CD4-positive, alpha-beta T cell treated with Interleukin-1 beta for 1 hour (primary cell): Measurements from ENCODE around the gene LAG3.

Source experiments
- DNase-seq, 2 donors: peaks; one replicate each; pipeline ENCODE4 v3.0.0-alpha.2; 2020 to 2022

Gene LAG3

DNA sequence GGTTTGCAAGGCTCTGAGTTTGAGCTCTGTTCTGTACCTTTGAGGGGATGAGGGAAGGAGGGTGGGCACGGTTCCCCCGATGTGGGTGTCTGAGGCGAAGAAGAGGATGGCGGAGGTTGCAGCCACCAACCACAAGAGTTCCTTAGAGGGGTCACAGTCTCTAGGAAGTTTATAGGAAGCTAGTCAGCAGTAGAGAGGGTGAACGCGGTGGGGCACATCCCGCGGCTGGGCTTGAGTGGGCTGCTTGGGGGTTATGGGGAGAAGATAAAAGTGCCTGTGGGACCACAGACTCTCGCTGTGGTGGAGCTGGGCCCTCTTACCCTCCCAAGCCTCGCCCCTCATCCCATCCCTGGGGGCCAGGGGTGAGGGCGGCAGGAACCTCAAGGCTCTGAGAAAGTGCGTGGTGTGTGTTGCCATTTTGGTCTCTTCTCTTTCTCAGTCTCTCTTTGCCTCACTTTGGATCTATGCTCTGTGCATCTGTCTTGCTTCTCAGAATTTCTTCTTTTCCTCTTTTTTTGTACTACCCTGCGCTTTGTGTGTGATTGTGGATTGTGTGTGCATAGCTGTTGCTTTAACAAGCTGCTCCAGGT, 19.7 kb downstream of the LAG3 start:
- DNase-seq = no peak

DNA sequence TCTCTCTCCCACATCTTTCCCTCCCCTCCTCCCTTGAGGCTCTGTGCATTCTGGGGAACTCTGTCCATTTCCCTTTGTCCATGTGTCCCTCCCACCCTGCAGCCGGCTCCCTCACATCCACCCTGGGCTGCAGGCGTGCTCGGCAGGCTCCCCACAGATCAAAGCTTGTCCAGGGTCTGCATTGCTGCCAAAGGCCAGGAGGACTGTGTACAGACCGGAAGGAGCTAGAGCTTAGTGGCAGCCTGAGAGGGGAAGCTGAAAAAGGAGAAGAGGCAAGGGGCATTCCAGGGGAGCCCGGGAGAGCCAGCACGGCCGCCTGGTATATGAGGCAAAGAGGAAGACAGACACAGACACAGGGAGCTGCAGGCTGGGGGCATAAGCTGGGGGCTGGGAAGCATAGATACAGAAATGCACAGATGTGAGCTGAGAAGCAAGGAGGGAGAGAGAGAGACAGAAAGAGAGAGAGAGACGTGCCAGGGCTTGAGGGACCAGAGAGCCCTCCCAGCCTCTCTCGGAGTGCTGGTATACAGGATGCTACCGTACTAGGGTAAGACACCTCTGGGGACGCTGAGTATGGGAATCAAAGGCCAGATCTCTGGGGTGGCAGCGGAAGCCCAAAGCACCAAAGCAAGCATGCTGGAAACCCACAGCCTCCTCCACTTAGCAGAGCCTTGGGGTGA, 20.3 kb downstream of the LAG3 start:
- peak; percentile 48 to 61 for DNase-seq

DNA sequence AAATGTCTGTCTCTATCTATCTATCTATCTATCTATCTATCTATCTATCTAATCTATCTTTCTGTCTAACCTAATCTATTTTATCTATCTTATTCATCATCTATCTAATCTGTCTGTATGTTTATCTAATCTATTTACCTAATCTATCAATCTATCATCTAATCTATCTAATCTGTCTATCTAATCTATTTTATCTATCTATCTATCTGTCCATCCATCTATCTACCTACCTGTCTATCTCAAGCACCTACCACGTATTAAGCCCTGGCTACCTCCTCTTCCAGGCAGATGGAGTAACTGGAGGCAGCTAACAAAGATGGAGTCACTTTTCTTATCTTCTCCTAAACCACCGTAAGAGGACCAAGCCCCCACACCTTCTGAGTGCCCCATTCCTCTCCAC, 22.8 kb downstream of the LAG3 start:
- DNase-seq = no peak

DNA sequence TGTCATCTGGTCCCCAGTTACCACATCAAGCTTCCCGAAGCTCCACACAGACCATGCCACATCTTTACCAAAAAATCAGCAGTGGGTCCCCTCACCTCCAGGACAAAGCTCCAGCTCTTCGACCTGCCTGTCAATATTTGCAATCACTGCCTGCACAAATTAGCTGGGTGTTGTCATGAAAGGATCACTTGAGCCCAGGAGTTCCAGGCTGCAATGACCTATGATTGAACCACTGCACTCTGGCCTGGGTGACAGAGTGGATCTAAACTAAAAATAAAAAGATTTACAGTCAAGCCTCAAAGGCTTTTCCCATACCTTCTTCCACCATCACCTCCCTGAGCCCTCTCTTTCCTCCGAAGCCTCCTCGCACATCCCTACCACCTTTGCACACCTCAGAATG, 24.3 kb downstream of the LAG3 start:
- DNase-seq = no peak

DNA sequence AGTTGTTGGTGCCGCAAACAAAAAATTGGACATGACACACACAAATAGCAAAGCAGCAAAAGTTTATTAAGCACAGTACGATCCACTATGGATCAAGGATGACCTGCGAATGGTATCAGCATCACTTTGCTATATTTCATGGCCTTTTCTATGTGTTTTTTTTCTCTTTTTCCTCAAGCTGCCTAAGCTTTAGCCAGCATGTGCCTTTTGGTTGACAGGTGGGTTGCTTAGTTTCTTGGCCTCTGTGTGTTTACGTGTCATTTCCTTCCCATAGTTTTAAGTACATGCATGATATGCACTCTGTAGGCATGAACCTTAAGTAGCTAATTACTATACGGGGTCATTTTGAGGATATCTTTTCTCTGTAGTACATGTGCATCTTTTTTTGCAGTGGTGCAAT, 26.8 kb downstream of the LAG3 start:
- no peak for DNase-seq

DNA sequence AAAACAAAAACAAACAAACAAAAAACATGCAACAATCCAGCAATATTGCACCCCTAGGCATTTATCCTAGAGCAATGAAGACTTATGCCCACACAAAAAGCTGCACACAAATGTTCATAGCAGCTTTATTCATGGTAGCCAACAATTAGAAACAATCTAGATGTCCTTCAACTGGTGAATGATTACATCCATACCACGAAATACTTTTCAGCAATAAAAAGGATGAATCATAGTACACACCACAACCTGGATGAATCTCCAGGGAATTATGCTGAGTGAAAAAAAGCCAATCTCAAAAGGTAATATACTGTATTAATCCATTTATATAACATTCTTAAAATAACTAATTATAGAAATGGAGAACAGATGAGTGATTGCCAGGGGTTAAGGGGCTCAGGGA, 34.9 kb downstream of the LAG3 start:
- no peak for DNase-seq

DNA sequence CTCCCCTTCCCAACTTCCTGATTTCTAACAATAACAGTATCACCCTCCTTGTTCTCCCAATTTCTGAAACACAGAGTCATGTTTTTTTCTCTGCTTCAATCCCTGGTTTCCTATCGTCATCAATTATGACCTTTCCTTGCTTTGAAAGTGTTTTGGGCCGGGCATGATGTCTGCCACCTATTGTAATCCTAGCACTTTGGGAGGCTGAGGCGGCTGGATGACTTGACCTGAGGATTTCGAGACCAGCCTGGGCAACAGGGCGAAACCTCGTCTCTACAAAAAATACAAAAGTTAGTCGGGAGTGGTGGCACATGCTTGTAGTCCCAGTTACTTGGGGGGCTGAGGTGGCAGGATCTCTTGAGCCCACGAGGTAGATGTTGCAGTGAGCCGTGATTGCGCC, 36.7 kb downstream of the LAG3 start:
- DNase-seq = no peak

DNA sequence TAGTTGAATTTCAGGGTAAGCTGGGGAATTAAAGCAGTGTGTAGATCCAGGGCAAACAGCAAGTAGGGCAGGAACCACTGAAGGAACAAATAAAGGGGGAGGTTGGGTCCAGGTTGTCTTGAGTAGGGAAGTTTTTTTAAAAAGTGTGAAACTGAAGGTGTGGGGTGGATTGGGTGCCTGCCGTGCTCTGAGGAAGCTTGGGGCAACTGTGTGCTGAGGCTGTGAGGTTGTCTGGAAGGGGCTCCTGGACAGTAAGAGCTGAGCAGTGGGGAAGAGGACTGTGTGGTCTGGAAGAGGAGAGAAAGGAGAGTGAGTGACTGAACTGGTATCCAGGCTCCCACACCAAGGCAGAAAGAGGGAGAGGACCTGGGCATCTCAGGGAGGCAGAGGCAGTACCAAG, 38.4 kb downstream of the LAG3 start:
- DNase-seq = no peak

DNA sequence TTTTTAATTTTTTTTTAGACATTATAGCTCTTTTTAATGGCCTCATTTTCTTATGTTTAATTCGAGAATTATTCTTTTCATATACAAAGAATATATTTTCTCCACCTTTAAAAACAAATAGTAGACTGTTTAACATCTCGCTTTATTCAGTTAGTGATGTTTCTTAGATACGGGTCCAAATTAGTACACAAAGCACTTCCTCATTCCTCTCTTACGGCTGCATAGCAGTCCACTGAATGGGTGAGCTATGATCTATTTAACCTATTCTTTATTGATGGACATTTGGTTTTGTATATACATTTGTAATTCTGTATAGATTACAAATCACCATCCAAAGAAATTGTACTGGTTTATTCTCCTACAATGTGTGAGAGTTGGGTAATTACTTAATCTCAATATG, 41.0 kb downstream of the LAG3 start:
- no peak for DNase-seq

DNA sequence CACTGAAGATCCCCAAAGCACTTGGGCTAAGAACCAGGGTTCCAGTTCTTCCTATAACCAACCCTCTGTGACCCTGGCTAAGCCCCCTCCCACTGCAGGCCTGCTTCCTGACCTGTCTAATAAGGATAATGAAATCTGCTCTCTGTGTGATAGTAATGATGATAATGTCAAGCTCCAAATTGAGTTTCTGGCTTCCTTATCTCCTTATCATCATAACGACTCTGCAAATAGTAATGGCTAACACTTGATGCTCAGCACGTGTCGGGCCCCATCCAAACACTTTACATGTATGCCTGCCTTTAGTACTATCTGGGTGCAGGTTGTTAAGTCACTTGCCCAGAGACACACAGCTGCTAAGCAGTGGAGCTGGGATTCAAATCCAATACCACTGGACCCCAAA, 44.3 kb downstream of the LAG3 start:
- no peak for DNase-seq

DNA sequence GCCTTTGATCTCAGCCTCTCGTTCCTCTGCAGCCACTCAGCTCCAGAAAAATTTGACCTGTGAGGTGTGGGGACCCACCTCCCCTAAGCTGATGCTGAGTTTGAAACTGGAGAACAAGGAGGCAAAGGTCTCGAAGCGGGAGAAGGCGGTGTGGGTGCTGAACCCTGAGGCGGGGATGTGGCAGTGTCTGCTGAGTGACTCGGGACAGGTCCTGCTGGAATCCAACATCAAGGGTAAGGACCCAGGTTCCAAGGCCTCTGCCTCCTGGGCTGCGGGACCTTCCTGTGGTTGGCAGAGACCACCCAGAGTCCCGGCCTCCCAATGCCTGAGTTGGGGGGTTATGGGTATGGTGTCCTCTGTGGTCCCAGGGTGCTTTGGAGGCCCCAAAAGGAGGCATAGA, 44.8 kb downstream of the LAG3 start:
- DNase-seq = no peak

DNA sequence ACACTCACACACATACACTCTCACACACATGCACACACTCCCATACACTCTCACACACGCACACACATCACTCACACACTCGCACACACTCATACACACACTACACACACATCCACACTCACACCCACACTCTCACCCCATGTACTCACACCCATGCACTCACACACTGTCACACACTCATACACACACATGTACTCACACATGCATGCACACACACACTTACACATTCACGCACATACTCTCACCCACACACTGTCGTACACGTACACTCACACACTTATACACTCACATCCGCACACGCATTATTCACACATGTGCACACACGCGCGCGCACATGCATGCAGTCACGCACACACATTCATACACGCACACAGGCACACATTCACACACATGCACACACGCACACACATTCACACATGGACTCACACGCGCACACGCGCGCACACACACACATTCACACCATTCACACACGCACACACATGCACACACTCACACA, 45.4 kb downstream of the LAG3 start:
- no peak for DNase-seq

DNA sequence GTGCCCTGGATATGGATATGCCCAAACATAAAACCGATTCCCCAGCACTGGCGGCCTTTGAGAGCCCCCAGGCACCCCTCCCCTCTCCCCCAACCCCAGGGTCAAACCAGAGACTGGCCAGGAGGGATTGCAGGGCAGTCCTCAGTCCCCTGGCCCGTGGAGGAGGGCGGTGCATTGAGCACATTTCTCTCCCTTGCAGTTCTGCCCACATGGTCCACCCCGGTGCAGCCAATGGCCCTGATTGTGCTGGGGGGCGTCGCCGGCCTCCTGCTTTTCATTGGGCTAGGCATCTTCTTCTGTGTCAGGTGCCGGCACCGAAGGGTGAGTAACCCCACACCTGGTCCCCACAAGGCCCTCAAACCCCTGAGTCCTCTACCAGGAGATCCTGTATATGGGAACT, 45.9 kb downstream of the LAG3 start:
- DNase-seq = no peak

DNA sequence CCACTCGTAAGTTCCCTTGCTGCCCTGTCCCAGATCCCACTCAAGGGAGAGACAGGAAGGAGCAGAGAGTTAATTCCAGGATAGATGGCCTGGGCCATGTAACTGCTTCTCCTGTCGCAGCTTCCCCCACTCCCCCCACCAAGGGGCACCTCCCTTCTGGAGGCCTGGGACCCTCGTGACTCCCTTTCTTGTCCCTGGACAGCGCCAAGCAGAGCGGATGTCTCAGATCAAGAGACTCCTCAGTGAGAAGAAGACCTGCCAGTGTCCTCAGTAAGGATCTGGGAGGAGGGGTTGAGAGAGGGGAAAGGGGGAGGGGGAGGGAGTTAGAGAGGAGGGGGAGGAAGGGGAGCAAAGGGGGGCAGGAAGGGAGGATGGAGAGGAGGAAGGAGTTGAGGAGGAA, 46.3 kb downstream of the LAG3 start:
- no peak for DNase-seq

DNA sequence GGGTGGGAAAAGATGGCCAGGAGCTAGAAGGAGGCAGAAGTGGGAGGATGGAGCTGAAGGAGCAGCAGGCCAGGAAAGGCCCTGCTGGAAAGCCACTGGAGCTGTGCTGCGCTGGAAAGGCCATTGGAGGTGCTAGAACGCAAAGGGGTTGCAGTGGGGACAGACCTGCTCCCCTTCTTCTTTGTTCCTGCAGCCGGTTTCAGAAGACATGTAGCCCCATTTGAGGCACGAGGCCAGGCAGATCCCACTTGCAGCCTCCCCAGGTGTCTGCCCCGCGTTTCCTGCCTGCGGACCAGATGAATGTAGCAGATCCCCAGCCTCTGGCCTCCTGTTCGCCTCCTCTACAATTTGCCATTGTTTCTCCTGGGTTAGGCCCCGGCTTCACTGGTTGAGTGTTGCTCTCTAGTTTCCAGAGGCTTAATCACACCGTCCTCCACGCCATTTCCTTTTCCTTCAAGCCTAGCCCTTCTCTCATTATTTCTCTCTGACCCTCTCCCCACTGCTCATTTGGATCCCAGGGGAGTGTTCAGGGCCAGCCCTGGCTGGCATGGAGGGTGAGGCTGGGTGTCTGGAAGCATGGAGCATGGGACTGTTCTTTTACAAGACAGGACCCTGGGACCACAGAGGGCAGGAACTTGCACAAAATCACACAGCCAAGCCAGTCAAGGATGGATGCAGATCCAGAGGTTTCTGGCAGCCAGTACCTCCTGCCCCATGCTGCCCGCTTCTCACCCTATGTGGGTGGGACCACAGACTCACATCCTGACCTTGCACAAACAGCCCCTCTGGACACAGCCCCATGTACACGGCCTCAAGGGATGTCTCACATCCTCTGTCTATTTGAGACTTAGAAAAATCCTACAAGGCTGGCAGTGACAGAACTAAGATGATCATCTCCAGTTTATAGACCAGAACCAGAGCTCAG, 47.0 kb downstream of the LAG3 start:
- DNase-seq = no peak

DNA sequence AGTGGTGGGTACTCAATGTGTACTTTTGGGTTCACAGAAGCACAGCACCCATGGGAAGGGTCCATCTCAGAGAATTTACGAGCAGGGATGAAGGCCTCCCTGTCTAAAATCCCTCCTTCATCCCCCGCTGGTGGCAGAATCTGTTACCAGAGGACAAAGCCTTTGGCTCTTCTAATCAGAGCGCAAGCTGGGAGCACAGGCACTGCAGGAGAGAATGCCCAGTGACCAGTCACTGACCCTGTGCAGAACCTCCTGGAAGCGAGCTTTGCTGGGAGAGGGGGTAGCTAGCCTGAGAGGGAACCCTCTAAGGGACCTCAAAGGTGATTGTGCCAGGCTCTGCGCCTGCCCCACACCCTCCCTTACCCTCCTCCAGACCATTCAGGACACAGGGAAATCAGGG, 47.8 kb downstream of the LAG3 start:
- no peak for DNase-seq

DNA sequence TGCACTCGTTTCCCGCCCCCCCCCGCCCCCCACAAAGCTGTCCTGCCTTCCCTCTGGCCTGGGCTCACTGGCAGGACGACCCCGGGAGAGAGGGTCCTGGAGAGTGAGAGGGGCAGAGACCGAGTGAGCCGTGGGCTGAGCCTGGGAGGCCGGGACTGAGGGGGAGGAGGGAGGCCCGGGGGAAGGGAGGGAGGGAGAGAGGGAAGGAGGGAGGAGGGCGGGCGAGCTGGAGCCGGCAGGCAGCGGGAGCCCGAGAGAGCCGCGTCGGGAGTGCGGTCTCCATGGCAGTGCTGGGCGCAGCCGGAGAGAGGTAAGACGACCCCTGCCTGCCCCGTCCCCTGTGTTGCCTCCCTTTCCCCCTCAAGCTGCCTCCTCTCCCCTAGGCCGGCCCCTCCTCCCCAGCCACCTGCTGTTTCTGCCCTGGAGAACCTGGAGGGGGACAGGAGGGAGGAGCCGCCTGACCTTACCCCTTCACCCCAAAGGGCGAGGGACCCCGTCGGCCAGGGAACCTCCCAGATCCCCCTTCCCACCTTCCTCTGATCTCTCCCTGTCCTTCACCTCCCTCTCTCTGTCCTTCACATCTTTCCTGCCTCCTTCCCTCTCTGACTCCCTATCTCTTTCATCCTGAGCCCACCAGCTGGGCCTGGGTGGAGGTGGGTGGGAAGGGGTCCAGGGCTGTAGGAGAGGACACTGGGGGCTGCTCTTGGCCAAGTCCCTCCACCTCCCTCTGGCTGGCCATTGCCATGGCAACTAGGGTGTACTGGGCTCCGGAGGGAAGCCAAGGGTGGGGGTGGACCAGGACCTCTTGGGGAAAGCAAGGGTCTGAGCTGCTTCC, 49.5 kb downstream of the LAG3 start, which contains the start of gene GPR162:
Gene GPR162 (plus strand): TSS at position 231 of the 835 bp plus-strand sequence. CDS start 2,078 bp downstream, outside the sequence.
- DNase-seq = peak in 1 of 2 donors; percentile 18

DNA sequence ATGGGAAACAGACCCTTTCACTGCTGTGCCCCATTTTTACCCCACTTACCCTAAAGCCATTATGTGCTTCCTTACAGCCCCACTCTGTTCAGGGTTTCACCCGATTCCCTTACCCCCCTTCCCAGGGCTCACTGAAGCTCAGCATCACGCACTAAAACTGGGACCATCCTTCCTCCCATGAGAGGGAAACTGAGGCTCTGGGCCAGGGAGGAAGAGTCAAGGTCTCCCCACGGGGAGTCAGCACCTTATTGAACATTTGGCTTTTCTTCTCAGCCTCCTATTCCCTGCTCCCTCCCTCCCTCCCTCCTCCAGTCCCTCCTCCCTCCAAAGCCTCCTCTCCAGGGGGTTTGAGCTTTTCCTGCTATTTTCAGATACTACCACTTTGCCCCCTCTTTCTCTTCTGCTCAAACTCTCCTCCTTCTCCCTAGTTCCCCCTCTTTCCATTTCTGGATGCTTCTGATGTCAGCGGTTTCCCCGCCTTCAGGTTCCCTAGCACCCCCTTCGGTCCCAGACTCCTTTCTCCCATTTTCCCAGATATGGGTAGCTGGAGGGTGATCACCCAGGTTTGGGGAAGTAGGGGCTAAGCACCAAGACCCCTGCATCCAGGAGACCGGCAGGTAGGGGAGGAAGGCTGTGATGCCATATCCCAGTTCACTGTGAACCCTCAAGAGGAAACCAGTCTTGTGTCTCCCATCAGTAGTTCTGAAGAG, 50.3 kb downstream of the LAG3 start:
- no peak for DNase-seq

DNA sequence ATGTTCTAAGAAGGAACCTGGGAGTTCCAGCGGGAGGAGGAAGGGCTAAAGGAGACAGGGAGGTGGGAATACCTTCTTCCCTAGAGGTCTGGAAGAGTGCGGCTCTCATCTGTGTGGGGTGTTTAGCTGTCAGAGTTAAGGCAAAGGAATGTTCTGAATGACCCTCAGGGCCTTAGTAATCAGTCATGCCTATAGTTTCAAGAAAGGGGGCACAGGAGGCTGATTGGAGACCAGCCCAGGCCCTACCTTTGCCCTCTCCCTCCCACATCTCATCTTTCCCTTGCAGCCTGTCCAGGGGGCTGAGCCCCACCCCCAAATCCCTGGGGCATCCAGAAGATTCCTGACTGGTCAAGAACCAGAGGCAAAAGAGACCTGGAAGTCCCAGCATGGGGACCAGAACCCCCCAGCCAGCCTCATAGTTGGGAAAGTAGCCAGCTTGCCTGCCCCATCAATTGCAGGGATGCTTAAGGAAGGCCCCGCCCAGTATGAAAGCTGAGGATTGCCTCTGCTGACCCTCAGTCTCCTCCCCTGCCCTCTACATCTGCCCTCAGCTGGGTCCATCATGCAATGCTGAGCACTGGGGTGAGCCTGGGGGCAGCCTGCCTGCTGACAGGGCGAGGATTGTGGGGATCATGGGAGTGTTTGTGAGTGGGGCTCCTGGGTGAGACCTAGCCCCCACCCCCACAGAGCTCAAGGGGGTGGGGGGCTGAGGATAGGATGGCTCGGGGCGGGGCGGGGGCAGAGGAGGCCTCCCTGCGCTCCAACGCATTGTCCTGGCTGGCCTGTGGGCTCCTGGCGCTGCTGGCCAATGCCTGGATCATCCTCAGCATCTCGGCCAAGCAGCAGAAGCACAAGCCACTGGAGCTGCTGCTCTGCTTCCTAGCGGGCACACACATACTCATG, 51.1 kb downstream of the LAG3 start:
- no peak for DNase-seq

DNA sequence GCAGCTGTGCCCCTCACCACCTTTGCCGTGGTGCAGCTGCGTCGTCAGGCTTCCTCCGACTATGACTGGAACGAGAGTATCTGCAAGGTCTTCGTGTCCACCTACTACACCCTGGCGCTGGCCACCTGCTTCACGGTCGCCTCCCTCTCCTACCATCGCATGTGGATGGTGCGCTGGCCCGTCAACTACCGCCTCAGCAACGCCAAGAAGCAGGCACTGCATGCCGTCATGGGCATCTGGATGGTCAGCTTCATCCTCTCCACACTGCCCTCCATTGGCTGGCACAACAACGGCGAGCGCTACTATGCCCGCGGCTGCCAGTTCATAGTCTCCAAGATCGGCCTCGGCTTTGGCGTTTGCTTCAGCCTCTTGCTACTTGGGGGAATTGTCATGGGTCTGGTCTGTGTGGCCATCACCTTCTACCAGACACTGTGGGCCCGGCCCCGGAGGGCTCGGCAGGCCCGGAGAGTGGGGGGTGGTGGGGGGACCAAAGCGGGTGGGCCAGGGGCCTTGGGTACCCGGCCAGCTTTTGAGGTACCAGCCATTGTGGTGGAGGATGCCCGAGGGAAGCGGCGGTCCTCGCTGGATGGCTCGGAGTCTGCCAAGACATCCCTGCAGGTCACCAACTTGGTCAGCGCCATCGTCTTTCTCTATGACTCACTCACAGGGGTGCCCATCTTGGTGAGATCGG, 51.9 kb downstream of the LAG3 start:
- no peak for DNase-seq
